ENCODE results near the gene PIGX. TPM values are rescaled to one million over a fixed set of nuclear protein-coding genes. Genes with fewer than 3 reads are reported as not detected.
A peak's percentile ranks its signal among the peaks of the same experiment; 100 is the strongest.

PIGX gene
- total and polyA plus RNA-seq, 4 donors: 5.1 to 10.0 (median 6.6) TPM

DNA sequence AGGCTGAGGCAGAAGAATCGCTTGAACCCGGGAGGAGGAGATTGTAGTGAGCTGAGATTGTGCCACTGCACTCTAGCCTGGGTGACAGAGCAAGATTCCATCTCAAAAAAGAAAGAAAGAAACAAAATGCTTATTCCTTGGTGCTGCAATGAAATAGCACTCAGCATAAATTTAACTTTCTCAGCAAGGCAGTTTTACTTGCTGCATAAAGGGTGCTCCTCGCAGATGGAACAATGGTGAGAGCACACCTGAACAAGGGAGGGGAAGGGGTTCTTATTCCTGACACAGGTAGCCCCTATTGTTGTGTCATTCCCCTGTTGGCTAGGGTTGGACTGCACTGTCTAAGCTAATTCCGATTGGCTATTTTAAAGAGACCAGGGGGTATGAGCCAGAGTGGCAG is 44.6 kb downstream of the PIGX start:
- DNase-seq (ENCODE audit: low spot score): no peak
- WGBS: 98% methylated on average over 4 of the region's 4 CpGs
- Histone ChIP-seq H3K4me1 (ENCODE audit: control insufficient read depth in 4 of 4, insufficient read depth in 4 of 4, low read length in 3 of 4) (peaks cover 0 to 2% (median 0%) of the 10 kb centered on the region in 4 donors), H3K27me3 (ENCODE audit: control insufficient read depth in 4 of 4, insufficient read depth in 4 of 4, low read length in 3 of 4) (no peaks in the 10 kb centered on the region), H3K27ac (ENCODE audit: low read depth in 1 of 2, low read length in 2 of 2) (no peak overlapping the region), H3K4me3 (ENCODE audit: low read depth in 1 of 3, low read length in 3 of 3) (no peak overlapping the region), H3K9me3 (ENCODE audit: control insufficient read depth in 4 of 4, low read length in 3 of 4) (peaks cover 3 to 8% (median 5%) of the 10 kb centered on the region in 4 donors), H3K36me3 (ENCODE audit: control insufficient read depth in 4 of 4, insufficient read depth in 3 of 4, low read depth in 1 of 4, low read length in 3 of 4) (peaks cover 0 to 3% (median 1%) of the 10 kb centered on the region in 4 donors), H3K9ac (ENCODE audit: low read depth in 1 of 2, low read length in 2 of 2) (no peak overlapping the region)
- no peak for TF ChIP-seq FOXA1 (IDR thresholded peaks at IDR 0.05)

- Histone ChIP-seq H3K36me3 (ENCODE audit: control insufficient read depth in 4 of 4, insufficient read depth in 3 of 4, low read depth in 1 of 4, low read length in 3 of 4) (peaks cover 0 to 3% (median 1%) of the 10 kb centered on the region in 4 donors), H3K27me3 (ENCODE audit: control insufficient read depth in 4 of 4, insufficient read depth in 4 of 4, low read length in 3 of 4) (no peaks in the 10 kb centered on the region), H3K9me3 (ENCODE audit: control insufficient read depth in 4 of 4, low read length in 3 of 4) (peaks cover 3 to 8% (median 5%) of the 10 kb centered on the region in 4 donors), H3K9ac (ENCODE audit: low read depth in 1 of 2, low read length in 2 of 2) (no peak overlapping the region), H3K4me1 (ENCODE audit: control insufficient read depth in 4 of 4, insufficient read depth in 4 of 4, low read length in 3 of 4) (peaks cover 0 to 2% (median 0%) of the 10 kb centered on the region in 4 donors), H3K27ac (ENCODE audit: low read depth in 1 of 2, low read length in 2 of 2) (no peak overlapping the region), H3K4me3 (ENCODE audit: low read depth in 1 of 3, low read length in 3 of 3) (no peak overlapping the region)
- peak in 1 of 2 donors; percentile 22 for TF ChIP-seq JUND (IDR thresholded peaks at IDR 0.05)
- no peak for TF ChIP-seq HNF4G (IDR thresholded peaks at IDR 0.05)
- no peak for DNase-seq (ENCODE audit: low spot score)
- WGBS: 95% methylated on average over 9 of the region's 9 CpGs
Measured at GRCh38 chr3:196757876-196758739, 45.9 kb downstream of the PIGX start.

- Histone ChIP-seq H3K36me3 (ENCODE audit: control insufficient read depth in 4 of 4, insufficient read depth in 3 of 4, low read depth in 1 of 4, low read length in 3 of 4) (peaks cover 0 to 3% (median 1%) of the 10 kb centered on the region in 4 donors), H3K27me3 (ENCODE audit: control insufficient read depth in 4 of 4, insufficient read depth in 4 of 4, low read length in 3 of 4) (no peaks in the 10 kb centered on the region), H3K9me3 (ENCODE audit: control insufficient read depth in 4 of 4, low read length in 3 of 4) (no peaks in the 10 kb centered on the region), H3K27ac (ENCODE audit: low read depth in 1 of 2, low read length in 2 of 2) (no peak overlapping the region), H3K9ac (ENCODE audit: low read depth in 1 of 2, low read length in 2 of 2) (no peak overlapping the region), H3K4me3 (ENCODE audit: low read depth in 1 of 3, low read length in 3 of 3) (no peak overlapping the region), H3K4me1 (ENCODE audit: control insufficient read depth in 4 of 4, insufficient read depth in 4 of 4, low read length in 3 of 4) (no peaks in the 10 kb centered on the region)
- TF ChIP-seq, protein P1, sequence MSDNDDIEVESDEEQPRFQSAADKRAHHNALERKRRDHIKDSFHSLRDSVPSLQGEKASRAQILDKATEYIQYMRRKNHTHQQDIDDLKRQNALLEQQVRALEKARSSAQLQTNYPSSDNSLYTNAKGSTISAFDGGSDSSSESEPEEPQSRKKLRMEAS (IDR thresholded peaks at IDR 0.05): no peak
- TF ChIP-seq YY1 (IDR thresholded peaks at IDR 0.05) (no peak), CTCF (IDR thresholded peaks at IDR 0.05; ENCODE audit: low read depth, low read length, missing input control) (no peak), ATF3 (IDR thresholded peaks at IDR 0.05) (no peak), SP1 (IDR thresholded peaks at IDR 0.05) (no peak), HNF4A (conservative IDR thresholded peaks at IDR 0.05) (no peak), RAD21 (IDR thresholded peaks at IDR 0.05) (no peak), TAF1 (conservative IDR thresholded peaks at IDR 0.05) (no peak), HNF4G (IDR thresholded peaks at IDR 0.05) (no peak), JUND (IDR thresholded peaks at IDR 0.05) (no peak), ZBTB33 (IDR thresholded peaks at IDR 0.05) (no peak), EGR1 (IDR thresholded peaks at IDR 0.05; ENCODE audit: low read depth in 2 of 2) (no peak), RXRA (IDR thresholded peaks at IDR 0.05) (no peak), GABPA (IDR thresholded peaks at IDR 0.05 in 1 of 2, conservative IDR thresholded peaks at IDR 0.05 in 1 of 2) (no peak), FOXA1 (IDR thresholded peaks at IDR 0.05) (no peak), NR2F2 (IDR thresholded peaks at IDR 0.05) (no peak), FOXA2 (IDR thresholded peaks at IDR 0.05) (no peak)
- TF ChIP-seq, protein P2, sequence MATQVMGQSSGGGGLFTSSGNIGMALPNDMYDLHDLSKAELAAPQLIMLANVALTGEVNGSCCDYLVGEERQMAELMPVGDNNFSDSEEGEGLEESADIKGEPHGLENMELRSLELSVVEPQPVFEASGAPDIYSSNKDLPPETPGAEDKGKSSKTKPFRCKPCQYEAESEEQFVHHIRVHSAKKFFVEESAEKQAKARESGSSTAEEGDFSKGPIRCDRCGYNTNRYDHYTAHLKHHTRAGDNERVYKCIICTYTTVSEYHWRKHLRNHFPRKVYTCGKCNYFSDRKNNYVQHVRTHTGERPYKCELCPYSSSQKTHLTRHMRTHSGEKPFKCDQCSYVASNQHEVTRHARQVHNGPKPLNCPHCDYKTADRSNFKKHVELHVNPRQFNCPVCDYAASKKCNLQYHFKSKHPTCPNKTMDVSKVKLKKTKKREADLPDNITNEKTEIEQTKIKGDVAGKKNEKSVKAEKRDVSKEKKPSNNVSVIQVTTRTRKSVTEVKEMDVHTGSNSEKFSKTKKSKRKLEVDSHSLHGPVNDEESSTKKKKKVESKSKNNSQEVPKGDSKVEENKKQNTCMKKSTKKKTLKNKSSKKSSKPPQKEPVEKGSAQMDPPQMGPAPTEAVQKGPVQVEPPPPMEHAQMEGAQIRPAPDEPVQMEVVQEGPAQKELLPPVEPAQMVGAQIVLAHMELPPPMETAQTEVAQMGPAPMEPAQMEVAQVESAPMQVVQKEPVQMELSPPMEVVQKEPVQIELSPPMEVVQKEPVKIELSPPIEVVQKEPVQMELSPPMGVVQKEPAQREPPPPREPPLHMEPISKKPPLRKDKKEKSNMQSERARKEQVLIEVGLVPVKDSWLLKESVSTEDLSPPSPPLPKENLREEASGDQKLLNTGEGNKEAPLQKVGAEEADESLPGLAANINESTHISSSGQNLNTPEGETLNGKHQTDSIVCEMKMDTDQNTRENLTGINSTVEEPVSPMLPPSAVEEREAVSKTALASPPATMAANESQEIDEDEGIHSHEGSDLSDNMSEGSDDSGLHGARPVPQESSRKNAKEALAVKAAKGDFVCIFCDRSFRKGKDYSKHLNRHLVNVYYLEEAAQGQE (IDR thresholded peaks at IDR 0.05): no peak
- WGBS: 90% methylated on average over 7 of the region's 7 CpGs
- DNase-seq (ENCODE audit: low spot score): no peak
Measured at GRCh38 chr3:196763179-196763578, 51.0 kb downstream of the PIGX start.

Data from liver (tissue), 9 donors.